A549 (cell line): ENCODE data around the gene IL1RAP. TPM values are rescaled to one million over a fixed set of nuclear protein-coding genes. Genes with fewer than 3 reads are reported as not detected.

Source experiments
- ATAC-seq, 2 experiments: fragments of 200-7000 bp in 1 of 2; fragments of >200 bp in 1 of 2; cut with Nextera tagmentation in 1 of 2; cut with Tn5 transposase in 1 of 2; 3 replicates each; pipeline versions ENCODE4 v1.8.0 to v1.9.1; 2018 to 2020; ENCODE audit warnings: mild to moderate bottlenecking in 1 of 2, moderate library complexity in 1 of 2
- CTCF ChIA-PET: fragments of 300-600 bp; sonication (Branson Sonifier 250); formaldehyde crosslinking; extraction: SDS; loops from one replicate; lab custom pipeline; 2021; ENCODE audit warnings: antibody characterized with exemption, inconsistent platforms; lab: Yijun Ruan, JAX
- POLR2A ChIA-PET: fragments of 350-600 bp; formaldehyde crosslinking; extraction: SDS; loops from one replicate; lab custom pipeline; 2021; ENCODE audit warnings: antibody characterized with exemption, inconsistent platforms; lab: Yijun Ruan, JAX
- DNase-seq, 2 experiments: peaks; one replicate each; pipeline versions ENCODE4 v3.0.0 to v3.0.0-alpha.2; 2011 to 2016; ENCODE audit warnings: low read depth in 1 of 2, low spot score in 1 of 2
- FAIRE-seq: peaks from 2 replicates; lab custom pipeline; 2011; peaks lifted over from hg19 to GRCh38; lab: Jason Lieb, UNC
- H3K27ac ChIP-seq, 2 experiments: fragments of >200 bp; sonication (Bioruptor Twin); formaldehyde crosslinking; 3 replicates each; pipeline ENCODE4 v1.5.1; 2016 to 2017
- H3K4me1 ChIP-seq: fragments of >200 bp; sonication (Bioruptor Twin); formaldehyde crosslinking; 3 replicates; pipeline ENCODE4 v1.6.1; 2016
- H3K4me2 ChIP-seq: fragments of >200 bp; sonication (Bioruptor Twin); formaldehyde crosslinking; 3 replicates; pipeline ENCODE4 v1.6.1; 2016
- H3K4me3 ChIP-seq: fragments of >200 bp; sonication (Bioruptor Twin); formaldehyde crosslinking; 3 replicates; pipeline ENCODE4 v1.5.1; 2016
- H3K9me3 ChIP-seq: fragments of >200 bp; sonication (Bioruptor Twin); formaldehyde crosslinking; 3 replicates; pipeline ENCODE4 v1.6.1; 2016
- BHLHE40 ChIP-seq: IDR thresholded peaks from 2 replicates; pipeline ENCODE4 v1.6.1; 2012; ENCODE audit warnings: low read depth, low read length, inconsistent platforms
- CEBPB ChIP-seq, 2 experiments: fragments of >200 bp in 1 of 2; sonication (Bioruptor Twin) in 1 of 2; formaldehyde crosslinking in 1 of 2; IDR thresholded peaks; 2 replicates each; pipeline ENCODE4 v1.6.1; 2012 to 2016
- CHD2 ChIP-seq: fragments of 150-350 bp; IDR thresholded peaks from 2 replicates; pipeline ENCODE4 v1.6.1; 2014; ENCODE audit warnings: low read length; ENCODE audit not compliant: partially characterized antibody
- CHD4 ChIP-seq: fragments of 200-600 bp; sonication (generic); IDR thresholded peaks from 2 replicates; pipeline ENCODE4 v1.6.1; 2016; ENCODE audit warnings: antibody characterized with exemption, mild to moderate bottlenecking, borderline replicate concordance
- EHMT2 ChIP-seq: fragments of 200-600 bp; sonication (generic); IDR thresholded peaks from 2 replicates; pipeline ENCODE4 v1.6.1; 2016; ENCODE audit warnings: antibody characterized with exemption, low read depth, mild to moderate bottlenecking, moderate library complexity
- EP300 ChIP-seq, 2 experiments: fragments of >200 bp; sonication (Bioruptor Twin); formaldehyde crosslinking; IDR thresholded peaks; 2 replicates in 1 of 2; 3 replicates in 1 of 2; pipeline ENCODE4 v1.6.1; 2016 to 2017
- ESRRA ChIP-seq: fragments of 150-350 bp; IDR thresholded peaks from 2 replicates; pipeline ENCODE4 v1.6.1; 2014; ENCODE audit warnings: mild to moderate bottlenecking, low read length, borderline replicate concordance
- FOSB ChIP-seq: fragments of 250-450 bp; sonication (Bioruptor Pico); IDR thresholded peaks from 2 replicates; pipeline ENCODE4 v1.5.0; 2020; ENCODE audit warnings: mild to moderate bottlenecking, moderate library complexity
- FOSL2 ChIP-seq, 2 experiments: fragments of 450-650 bp in 1 of 2; fragments of >200 bp in 1 of 2; sonication (Bioruptor Twin) in 1 of 2; formaldehyde crosslinking; IDR thresholded peaks; 2 replicates each; pipeline versions ENCODE4 v1.5.0 to v1.6.1; 2016 to 2020; ENCODE audit warnings: mild to moderate bottlenecking in 1 of 2, moderate library complexity in 1 of 2
- FOXS1 ChIP-seq: fragments of 250-450 bp; sonication (Bioruptor Pico); IDR thresholded peaks from 2 replicates; pipeline ENCODE4 v1.5.0; 2020; ENCODE audit warnings: mild to moderate bottlenecking, moderate library complexity
- GATA3 ChIP-seq: IDR thresholded peaks from 2 replicates; pipeline ENCODE4 v1.6.1; 2012; ENCODE audit warnings: borderline replicate concordance
- HEYL ChIP-seq: fragments of 250-450 bp; sonication (Bioruptor Pico); IDR thresholded peaks from 2 replicates; pipeline ENCODE4 v1.8.0; 2021; ENCODE audit warnings: mild to moderate bottlenecking, moderate library complexity
- HOXB13 ChIP-seq: fragments of 250-450 bp; sonication (Bioruptor Pico); IDR thresholded peaks from 2 replicates; pipeline ENCODE4 v1.5.0; 2020; ENCODE audit warnings: low read depth, mild to moderate bottlenecking, moderate library complexity
- JUN ChIP-seq, 2 experiments: fragments of >200 bp; sonication (Bioruptor Twin); formaldehyde crosslinking; IDR thresholded peaks; 2 replicates in 1 of 2; 3 replicates in 1 of 2; pipeline ENCODE4 v1.6.1; 2016 to 2017
- JUNB ChIP-seq: fragments of >200 bp; sonication (Bioruptor Twin); formaldehyde crosslinking; IDR thresholded peaks from 2 replicates; pipeline ENCODE4 v1.6.1; 2016
- KDM1A ChIP-seq: fragments of 200-600 bp; sonication (generic); IDR thresholded peaks from 2 replicates; pipeline ENCODE4 v1.6.1; 2016; ENCODE audit warnings: low read depth, mild to moderate bottlenecking
- MAFK ChIP-seq: fragments of 450-650 bp; IDR thresholded peaks from 2 replicates; pipeline ENCODE4 v1.6.1; 2014; ENCODE audit not compliant: partially characterized antibody
- MAZ ChIP-seq: fragments of 150-350 bp; IDR thresholded peaks from 2 replicates; pipeline ENCODE4 v1.6.1; 2014; ENCODE audit warnings: antibody characterized with exemption, low read depth, low read length, borderline replicate concordance
- MYC ChIP-seq: IDR thresholded peaks from 2 replicates; pipeline ENCODE4 v1.6.1; 2012; ENCODE audit warnings: mild to moderate bottlenecking, inconsistent platforms, low read length, improper control_type of control experiment, borderline replicate concordance
- NPAS2 ChIP-seq: fragments of 250-450 bp; sonication (Bioruptor Pico); IDR thresholded peaks from 2 replicates; pipeline ENCODE4 v1.8.0; 2022; ENCODE audit warnings: mild to moderate bottlenecking, moderate library complexity, borderline replicate concordance
- RAD21 ChIP-seq, 2 experiments: fragments of >200 bp in 1 of 2; sonication (Bioruptor Twin) in 1 of 2; formaldehyde crosslinking in 1 of 2; IDR thresholded peaks in 1 of 2; conservative IDR thresholded peaks in 1 of 2; 2 replicates in 1 of 2; 3 replicates in 1 of 2; pipeline ENCODE4 v1.6.1; 2012 to 2018; ENCODE audit warnings: inconsistent platforms in 1 of 2
- RARB ChIP-seq: fragments of 250-450 bp; sonication (Bioruptor Pico); IDR thresholded peaks from 2 replicates; pipeline ENCODE4 v1.8.0; 2021; ENCODE audit warnings: mild to moderate bottlenecking, moderate library complexity
- RCOR1 ChIP-seq: fragments of 150-350 bp; IDR thresholded peaks from 2 replicates; pipeline ENCODE4 v1.6.1; 2014; ENCODE audit warnings: antibody characterized with exemption, low read length, low read depth
- SREBF2 ChIP-seq: fragments of 450-650 bp; IDR thresholded peaks from 2 replicates; pipeline ENCODE4 v1.6.1; 2014; ENCODE audit warnings: mild to moderate bottlenecking, moderate library complexity
- ZC3H11A ChIP-seq: fragments of 450-650 bp; IDR thresholded peaks from 2 replicates; pipeline ENCODE4 v1.6.1; 2014; ENCODE audit warnings: antibody characterized with exemption, mild to moderate bottlenecking
- ZNF302 ChIP-seq: fragments of 250-450 bp; sonication (Bioruptor Pico); IDR thresholded peaks from 2 replicates; pipeline ENCODE4 v1.9.0; 2021; ENCODE audit warnings: inconsistent platforms, mild to moderate bottlenecking, moderate library complexity
- ZSCAN20 ChIP-seq: fragments of 250-450 bp; sonication (Bioruptor Pico); IDR thresholded peaks from 2 replicates; pipeline ENCODE4 v1.8.0; 2022; ENCODE audit warnings: mild to moderate bottlenecking, moderate library complexity
- WGBS: methylation state at CpG from one replicate; pipeline ENCODE4 v1.1.6; 2017; ENCODE audit errors: missing lambda C conversion rate; 5-methylcytosine and 5-hydroxymethylcytosine counted together
- polyA plus RNA-seq, 4 experiments: library from polyadenylated mRNA; depleted of rRNA in 3 of 4; stranded (reverse); fragments of >200 nt; fragmentation: RNase III in 1 of 4; extraction: RNeasy Plus Mini Kit Qiagen cat#74134 plus additional on column Dnase treatment in 1 of 4; gene quantifications; 2 replicates in 3 of 4; 3 replicates in 1 of 4; pipeline ENCODE4 v1.2.3, GENCODE V29; 2011 to 2017
- TF ChIP-seq, protein P1 (sequence below): fragments of 250-450 bp; sonication (Bioruptor Pico); IDR thresholded peaks from 2 replicates; pipeline ENCODE4 v1.5.0; 2021; ENCODE audit warnings: mild to moderate bottlenecking, moderate library complexity, borderline replicate concordance
- TF ChIP-seq, protein P2 (sequence below): IDR thresholded peaks from 2 replicates; pipeline ENCODE4 v1.6.1; 2012; ENCODE audit warnings: low read depth, borderline replicate concordance
- TF ChIP-seq, protein P3 (sequence below): fragments of >200 bp; sonication (Bioruptor Twin); formaldehyde crosslinking; IDR thresholded peaks from 2 replicates; pipeline ENCODE4 v1.6.1; 2016
- TF ChIP-seq, protein P4 (sequence below): IDR thresholded peaks from 2 replicates; pipeline ENCODE4 v1.6.1; 2012

IL1RAP gene
- polyA plus RNA-seq, 2 of the 4 experiments (the other 2 are of a cell fraction): 3.9 to 18.5 TPM

DNA sequence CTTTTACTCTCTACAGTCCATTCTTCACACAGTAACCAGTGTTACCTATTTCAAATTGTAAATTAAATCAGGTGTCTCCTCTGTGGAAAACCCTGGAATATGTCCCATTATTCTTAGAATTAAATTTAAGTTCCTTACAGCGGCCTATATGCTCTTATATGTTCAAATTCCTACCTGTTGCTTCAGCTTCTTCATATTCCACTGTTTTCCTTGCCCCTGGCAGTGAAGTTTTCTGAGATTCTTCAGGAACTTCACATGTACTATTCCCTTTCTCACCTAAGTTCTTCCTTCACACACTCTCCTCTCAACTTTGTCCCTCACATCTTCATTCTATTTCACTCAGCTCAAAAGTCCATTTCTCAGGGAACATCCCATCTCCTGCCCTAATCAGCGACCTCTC, 68.8 kb downstream of the IL1RAP start (continued):
- TF ChIP-seq, protein P1, sequence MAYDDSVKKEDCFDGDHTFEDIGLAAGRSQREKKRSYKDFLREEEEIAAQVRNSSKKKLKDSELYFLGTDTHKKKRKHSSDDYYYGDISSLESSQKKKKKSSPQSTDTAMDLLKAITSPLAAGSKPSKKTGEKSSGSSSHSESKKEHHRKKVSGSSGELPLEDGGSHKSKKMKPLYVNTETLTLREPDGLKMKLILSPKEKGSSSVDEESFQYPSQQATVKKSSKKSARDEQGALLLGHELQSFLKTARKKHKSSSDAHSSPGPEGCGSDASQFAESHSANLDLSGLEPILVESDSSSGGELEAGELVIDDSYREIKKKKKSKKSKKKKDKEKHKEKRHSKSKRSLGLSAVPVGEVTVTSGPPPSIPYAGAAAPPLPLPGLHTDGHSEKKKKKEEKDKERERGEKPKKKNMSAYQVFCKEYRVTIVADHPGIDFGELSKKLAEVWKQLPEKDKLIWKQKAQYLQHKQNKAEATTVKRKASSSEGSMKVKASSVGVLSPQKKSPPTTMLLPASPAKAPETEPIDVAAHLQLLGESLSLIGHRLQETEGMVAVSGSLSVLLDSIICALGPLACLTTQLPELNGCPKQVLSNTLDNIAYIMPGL (CRISPR knock-in tag): no peak
- no peak for TF ChIP-seq KDM1A
- TF ChIP-seq EHMT2: no peak
- TF ChIP-seq RAD21 (conservative IDR thresholded peaks at IDR 0.05 in 1 of 2, IDR thresholded peaks at IDR 0.05 in 1 of 2): no peak
- TF ChIP-seq, protein P2, sequence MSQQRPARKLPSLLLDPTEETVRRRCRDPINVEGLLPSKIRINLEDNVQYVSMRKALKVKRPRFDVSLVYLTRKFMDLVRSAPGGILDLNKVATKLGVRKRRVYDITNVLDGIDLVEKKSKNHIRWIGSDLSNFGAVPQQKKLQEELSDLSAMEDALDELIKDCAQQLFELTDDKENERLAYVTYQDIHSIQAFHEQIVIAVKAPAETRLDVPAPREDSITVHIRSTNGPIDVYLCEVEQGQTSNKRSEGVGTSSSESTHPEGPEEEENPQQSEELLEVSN: no peak
- no peak for TF ChIP-seq CHD4
- TF ChIP-seq BHLHE40: no peak
- no peak for TF ChIP-seq CHD2
- no peak for TF ChIP-seq RCOR1

DNA sequence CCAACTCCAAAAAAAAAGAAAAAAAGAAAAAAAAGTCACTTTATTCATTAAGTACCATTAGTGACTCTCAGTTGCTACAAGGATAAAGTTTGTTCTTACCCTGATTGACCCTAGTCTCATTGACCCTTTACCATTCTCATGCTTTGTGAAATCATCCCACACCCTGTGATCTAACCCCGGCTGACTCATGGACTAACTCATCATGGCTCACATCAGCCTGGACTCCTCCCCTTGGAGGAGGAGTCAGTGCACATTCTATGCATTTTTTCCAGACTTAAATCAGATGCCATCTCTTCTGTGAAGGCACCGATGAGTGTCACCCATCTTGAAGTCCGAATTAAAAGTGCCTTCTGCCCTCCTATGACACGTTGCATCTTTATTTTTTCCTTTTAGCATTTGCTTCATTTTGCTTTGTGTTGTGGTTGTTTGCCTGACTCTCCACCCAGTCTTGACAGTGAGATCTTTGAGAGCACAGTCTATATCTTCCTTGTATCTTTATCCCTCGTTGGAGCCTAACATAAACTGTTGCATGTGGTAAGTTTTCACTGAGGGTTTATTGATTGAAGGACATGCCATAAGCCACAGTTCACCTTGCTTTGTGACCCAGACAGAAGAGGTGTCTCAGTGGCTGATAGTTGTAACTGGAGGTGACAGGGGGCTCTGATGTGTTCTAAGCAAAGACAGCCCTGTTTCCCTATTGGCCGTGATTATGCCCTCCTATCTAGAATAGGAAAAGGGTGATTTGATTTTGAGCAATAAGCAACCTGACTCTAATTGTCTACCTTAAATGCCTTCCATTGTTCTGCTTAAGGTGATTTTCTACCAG, 72.1 kb downstream of the IL1RAP start:
- Histone ChIP-seq H3K4me1 (peaks cover 39% of the 10 kb centered on the region), H3K27ac (peak overlapping the region; percentile 84 to 92), H3K4me2 (peak overlapping the region; percentile 73), H3K4me3 (0 out of 3 replicates have a peak overlapping the region, but pooled peaks have one; percentile 14), H3K9me3 (no peaks in the 10 kb centered on the region)
- peak; percentile 83 for FAIRE-seq
- WGBS: 7% methylated on average over 6 of the region's 6 CpGs
- POLR2A ChIA-PET: no interaction called here
- CTCF ChIA-PET: interaction anchor here (0.5 to 1.5 kb wide), 2 partner anchors 19 to 355 kb away, joined by 3 to 4 read pairs; no protein-coding TSS in a partner anchor
- peak; percentile 96 to 98 for ATAC-seq
- peak; percentile 71 to 94 for DNase-seq
- TF ChIP-seq, protein P1 (CRISPR knock-in tag): no peak
- TF ChIP-seq, protein P3, sequence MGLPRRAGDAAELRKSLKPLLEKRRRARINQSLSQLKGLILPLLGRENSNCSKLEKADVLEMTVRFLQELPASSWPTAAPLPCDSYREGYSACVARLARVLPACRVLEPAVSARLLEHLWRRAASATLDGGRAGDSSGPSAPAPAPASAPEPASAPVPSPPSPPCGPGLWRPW: no peak
- TF ChIP-seq BHLHE40: no peak
- TF ChIP-seq, protein P4, sequence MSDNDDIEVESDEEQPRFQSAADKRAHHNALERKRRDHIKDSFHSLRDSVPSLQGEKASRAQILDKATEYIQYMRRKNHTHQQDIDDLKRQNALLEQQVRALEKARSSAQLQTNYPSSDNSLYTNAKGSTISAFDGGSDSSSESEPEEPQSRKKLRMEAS: no peak
- TF ChIP-seq CEBPB (IDR thresholded peaks at IDR 0.05): peak; percentile 20 to 70; a peak in 2 of 4 replicates
- TF ChIP-seq ESRRA: no peak
- TF ChIP-seq JUNB: peak; percentile 69
- TF ChIP-seq NPAS2 (CRISPR knock-in tag): no peak
- TF ChIP-seq ZSCAN20 (CRISPR knock-in tag): 0 out of 2 replicates have a peak, but pooled peaks have one; percentile 27
- TF ChIP-seq RARB (CRISPR knock-in tag): no peak
- peak; percentile 66; the same call in 1 of the 2 replicates for TF ChIP-seq GATA3
- peak; percentile 29; the same call in 1 of the 2 replicates for TF ChIP-seq FOSL2 (IDR thresholded peaks at IDR 0.05)
- TF ChIP-seq FOSL2 (CRISPR knock-in tag; IDR thresholded peaks at IDR 0.05): peak; percentile 89
- TF ChIP-seq MYC: no peak
- TF ChIP-seq FOSB (CRISPR knock-in tag): 0 out of 2 replicates have a peak, but pooled peaks have one; percentile 18
- 0 out of 2 replicates have a peak, but pooled peaks have one; percentile 33 for TF ChIP-seq HEYL (CRISPR knock-in tag)
- no peak for TF ChIP-seq FOXS1 (CRISPR knock-in tag)
- TF ChIP-seq EP300 (IDR thresholded peaks at IDR 0.05): peak; percentile 33 to 58; a peak in 3 of 5 replicates
- 0 out of 5 replicates have a peak, but pooled peaks of 1 of the 2 experiments have one; percentile 28 for TF ChIP-seq JUN (IDR thresholded peaks at IDR 0.05)
- peak; percentile 8 for TF ChIP-seq MAFK
- 0 out of 2 replicates have a peak, but pooled peaks have one; percentile 60 for TF ChIP-seq HOXB13 (CRISPR knock-in tag)
- TF ChIP-seq RCOR1: no peak
- no peak for TF ChIP-seq SREBF2
- TF ChIP-seq MAZ: no peak
- TF ChIP-seq ZC3H11A: no peak
- TF ChIP-seq RAD21 (conservative IDR thresholded peaks at IDR 0.05 in 1 of 2, IDR thresholded peaks at IDR 0.05 in 1 of 2): no peak
- TF ChIP-seq ZNF302 (CRISPR knock-in tag): no peak
